Measurements from ENCODE around the gene PER1. TPM values are rescaled to one million over a fixed set of nuclear protein-coding genes. Genes with fewer than 3 reads are reported as not detected.
A peak's percentile ranks its signal among the peaks of the same experiment; 100 is the strongest.

The PER1 gene
- total and polyA plus RNA-seq, 10 of the 15 experiments (the other 5 are each of a cell fraction or from before 2014, with no cell fraction given), result 0.02 to 25.1 (median 5.4) TPM

DNA sequence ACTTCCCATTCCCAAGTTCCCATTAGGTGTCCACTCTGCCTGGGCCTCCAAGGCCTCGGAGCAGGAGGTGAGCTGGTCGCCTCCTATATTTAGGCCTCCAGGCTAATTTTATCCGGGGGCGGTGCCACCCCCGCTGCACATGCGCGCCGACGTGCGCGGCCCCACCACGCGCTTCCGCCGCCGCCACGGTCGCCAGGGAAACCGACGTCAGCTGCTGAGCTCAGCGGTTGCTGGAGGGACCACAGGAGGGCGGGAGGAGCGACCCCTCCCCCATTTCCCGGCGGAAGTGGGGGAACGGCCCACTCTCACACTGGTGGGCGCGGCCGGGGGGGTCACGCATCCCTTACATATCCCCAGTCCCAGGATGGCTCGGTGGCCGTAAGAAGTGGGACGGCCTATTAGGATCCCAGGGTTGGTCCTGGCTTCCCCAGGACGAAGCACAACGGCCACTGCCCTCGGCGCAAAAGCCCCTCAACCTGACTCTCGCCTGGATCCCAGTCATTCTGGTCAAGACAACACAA lies 1.0 kb downstream of the PER1 start (continued):
- TF ChIP-seq, protein P1, sequence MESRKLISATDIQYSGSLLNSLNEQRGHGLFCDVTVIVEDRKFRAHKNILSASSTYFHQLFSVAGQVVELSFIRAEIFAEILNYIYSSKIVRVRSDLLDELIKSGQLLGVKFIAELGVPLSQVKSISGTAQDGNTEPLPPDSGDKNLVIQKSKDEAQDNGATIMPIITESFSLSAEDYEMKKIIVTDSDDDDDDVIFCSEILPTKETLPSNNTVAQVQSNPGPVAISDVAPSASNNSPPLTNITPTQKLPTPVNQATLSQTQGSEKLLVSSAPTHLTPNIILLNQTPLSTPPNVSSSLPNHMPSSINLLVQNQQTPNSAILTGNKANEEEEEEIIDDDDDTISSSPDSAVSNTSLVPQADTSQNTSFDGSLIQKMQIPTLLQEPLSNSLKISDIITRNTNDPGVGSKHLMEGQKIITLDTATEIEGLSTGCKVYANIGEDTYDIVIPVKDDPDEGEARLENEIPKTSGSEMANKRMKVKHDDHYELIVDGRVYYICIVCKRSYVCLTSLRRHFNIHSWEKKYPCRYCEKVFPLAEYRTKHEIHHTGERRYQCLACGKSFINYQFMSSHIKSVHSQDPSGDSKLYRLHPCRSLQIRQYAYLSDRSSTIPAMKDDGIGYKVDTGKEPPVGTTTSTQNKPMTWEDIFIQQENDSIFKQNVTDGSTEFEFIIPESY (IDR thresholded peaks at IDR 0.05), result no peak
- TF ChIP-seq, protein P2, sequence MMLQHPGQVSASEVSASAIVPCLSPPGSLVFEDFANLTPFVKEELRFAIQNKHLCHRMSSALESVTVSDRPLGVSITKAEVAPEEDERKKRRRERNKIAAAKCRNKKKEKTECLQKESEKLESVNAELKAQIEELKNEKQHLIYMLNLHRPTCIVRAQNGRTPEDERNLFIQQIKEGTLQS (IDR thresholded peaks at IDR 0.05; ENCODE audit: borderline replicate concordance, extremely low read depth, low read depth, low read length), result peak; percentile 2; the same call in 1 of the 2 replicates
- TF ChIP-seq, protein P3, sequence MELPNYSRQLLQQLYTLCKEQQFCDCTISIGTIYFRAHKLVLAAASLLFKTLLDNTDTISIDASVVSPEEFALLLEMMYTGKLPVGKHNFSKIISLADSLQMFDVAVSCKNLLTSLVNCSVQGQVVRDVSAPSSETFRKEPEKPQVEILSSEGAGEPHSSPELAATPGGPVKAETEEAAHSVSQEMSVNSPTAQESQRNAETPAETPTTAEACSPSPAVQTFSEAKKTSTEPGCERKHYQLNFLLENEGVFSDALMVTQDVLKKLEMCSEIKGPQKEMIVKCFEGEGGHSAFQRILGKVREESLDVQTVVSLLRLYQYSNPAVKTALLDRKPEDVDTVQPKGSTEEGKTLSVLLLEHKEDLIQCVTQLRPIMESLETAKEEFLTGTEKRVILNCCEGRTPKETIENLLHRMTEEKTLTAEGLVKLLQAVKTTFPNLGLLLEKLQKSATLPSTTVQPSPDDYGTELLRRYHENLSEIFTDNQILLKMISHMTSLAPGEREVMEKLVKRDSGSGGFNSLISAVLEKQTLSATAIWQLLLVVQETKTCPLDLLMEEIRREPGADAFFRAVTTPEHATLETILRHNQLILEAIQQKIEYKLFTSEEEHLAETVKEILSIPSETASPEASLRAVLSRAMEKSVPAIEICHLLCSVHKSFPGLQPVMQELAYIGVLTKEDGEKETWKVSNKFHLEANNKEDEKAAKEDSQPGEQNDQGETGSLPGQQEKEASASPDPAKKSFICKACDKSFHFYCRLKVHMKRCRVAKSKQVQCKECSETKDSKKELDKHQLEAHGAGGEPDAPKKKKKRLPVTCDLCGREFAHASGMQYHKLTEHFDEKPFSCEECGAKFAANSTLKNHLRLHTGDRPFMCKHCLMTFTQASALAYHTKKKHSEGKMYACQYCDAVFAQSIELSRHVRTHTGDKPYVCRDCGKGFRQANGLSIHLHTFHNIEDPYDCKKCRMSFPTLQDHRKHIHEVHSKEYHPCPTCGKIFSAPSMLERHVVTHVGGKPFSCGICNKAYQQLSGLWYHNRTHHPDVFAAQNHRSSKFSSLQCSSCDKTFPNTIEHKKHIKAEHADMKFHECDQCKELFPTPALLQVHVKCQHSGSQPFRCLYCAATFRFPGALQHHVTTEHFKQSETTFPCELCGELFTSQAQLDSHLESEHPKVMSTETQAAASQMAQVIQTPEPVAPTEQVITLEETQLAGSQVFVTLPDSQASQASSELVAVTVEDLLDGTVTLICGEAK (IDR thresholded peaks at IDR 0.05; ENCODE audit: borderline replicate concordance), result peak; percentile 71
- TF ChIP-seq MYC (IDR thresholded peaks at IDR 0.05; ENCODE audit: insufficient read depth, insufficient read length, insufficient replicate concordance, low read length, severe bottlenecking) (no peak), SIN3A (IDR thresholded peaks at IDR 0.05; ENCODE audit: low read depth, low read length) (peak; percentile 88), E2F4 (IDR thresholded peaks at IDR 0.05; ENCODE audit: low read depth, low read length) (no peak), USF1 (IDR thresholded peaks at IDR 0.05; ENCODE audit: borderline replicate concordance, extremely low read length, insufficient read depth, low read depth, low read length) (peak; percentile 51), BACH1 (IDR thresholded peaks at IDR 0.05; ENCODE audit: borderline replicate concordance) (no peak; the same call in 1 of the 2 replicates), ZNF592 (IDR thresholded peaks at IDR 0.05) (no peak), BCL11A (IDR thresholded peaks at IDR 0.05; ENCODE audit: low read depth, low read length) (no peak)
- TF ChIP-seq, protein P4, sequence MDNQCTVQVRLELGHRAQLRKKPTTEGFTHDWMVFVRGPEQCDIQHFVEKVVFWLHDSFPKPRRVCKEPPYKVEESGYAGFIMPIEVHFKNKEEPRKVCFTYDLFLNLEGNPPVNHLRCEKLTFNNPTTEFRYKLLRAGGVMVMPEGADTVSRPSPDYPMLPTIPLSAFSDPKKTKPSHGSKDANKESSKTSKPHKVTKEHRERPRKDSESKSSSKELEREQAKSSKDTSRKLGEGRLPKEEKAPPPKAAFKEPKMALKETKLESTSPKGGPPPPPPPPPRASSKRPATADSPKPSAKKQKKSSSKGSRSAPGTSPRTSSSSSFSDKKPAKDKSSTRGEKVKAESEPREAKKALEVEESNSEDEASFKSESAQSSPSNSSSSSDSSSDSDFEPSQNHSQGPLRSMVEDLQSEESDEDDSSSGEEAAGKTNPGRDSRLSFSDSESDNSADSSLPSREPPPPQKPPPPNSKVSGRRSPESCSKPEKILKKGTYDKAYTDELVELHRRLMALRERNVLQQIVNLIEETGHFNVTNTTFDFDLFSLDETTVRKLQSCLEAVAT (IDR thresholded peaks at IDR 0.05), result 0 out of 2 replicates have a peak, but pooled peaks have one; percentile 53
- TF ChIP-seq, protein P5, sequence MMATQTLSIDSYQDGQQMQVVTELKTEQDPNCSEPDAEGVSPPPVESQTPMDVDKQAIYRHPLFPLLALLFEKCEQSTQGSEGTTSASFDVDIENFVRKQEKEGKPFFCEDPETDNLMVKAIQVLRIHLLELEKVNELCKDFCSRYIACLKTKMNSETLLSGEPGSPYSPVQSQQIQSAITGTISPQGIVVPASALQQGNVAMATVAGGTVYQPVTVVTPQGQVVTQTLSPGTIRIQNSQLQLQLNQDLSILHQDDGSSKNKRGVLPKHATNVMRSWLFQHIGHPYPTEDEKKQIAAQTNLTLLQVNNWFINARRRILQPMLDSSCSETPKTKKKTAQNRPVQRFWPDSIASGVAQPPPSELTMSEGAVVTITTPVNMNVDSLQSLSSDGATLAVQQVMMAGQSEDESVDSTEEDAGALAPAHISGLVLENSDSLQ (IDR thresholded peaks at IDR 0.05), result peak; percentile 65
